H1 (cell line): ENCODE data around the gene TBC1D2B. TPM values are rescaled to one million over a fixed set of nuclear protein-coding genes. Genes with fewer than 3 reads are reported as not detected.

Experiments
- ATF2 ChIP-seq: IDR thresholded peaks from 2 replicates; pipeline ENCODE4 v1.6.1; 2012; ENCODE audit warnings: low read length, inconsistent platforms
- CEBPB ChIP-seq: IDR thresholded peaks from 2 replicates; pipeline ENCODE4 v1.6.1; 2012; ENCODE audit warnings: low read depth, low read length
- SRF ChIP-seq: IDR thresholded peaks from 2 replicates; pipeline ENCODE4 v1.6.1; 2011; ENCODE audit warnings: mild to moderate bottlenecking, low read depth, low read length, moderate library complexity
- SUZ12 ChIP-seq: fragments of 200-600 bp; sonication (generic); IDR thresholded peaks from 2 replicates; pipeline ENCODE4 v1.6.1; 2012; ENCODE audit warnings: mild to moderate bottlenecking, inconsistent platforms, low read length, moderate library complexity, mixed read lengths
- polyA plus RNA-seq, 7 experiments: library from polyadenylated mRNA; depleted of rRNA in 3 of 7; stranded (reverse) in 5 of 7; unstranded in 2 of 7; fragments of >200 nt in 5 of 7; fragments of 200-250 nt in 2 of 7; gene quantifications; 1 replicate in 5 of 7; 2 replicates in 1 of 7; 4 replicates in 1 of 7; pipeline versions ENCODE4 v1.2.1 to v1.2.3, GENCODE V29; 2011 to 2013; ENCODE audit warnings: missing spikeins in 2 of 7, mixed read lengths in 2 of 7
- total RNA-seq: library from RNA; stranded (reverse); fragmentation: NEBNext Ultra II Directional; extraction: Animal tissue kit (Norgen Biotek cat#: 25700); gene quantifications from 2 replicates; pipeline ENCODE4 v1.2.1, GENCODE V29; 2021

The TBC1D2B gene
- total and polyA plus RNA-seq, 2 of the 8 experiments (the other 6 are each of a cell fraction or from before 2014, with no cell fraction given): 11.9 to 19.5 TPM

- no peak for TF ChIP-seq ATF2
- TF ChIP-seq SRF: no peak
- TF ChIP-seq CEBPB: no peak
- no peak for TF ChIP-seq SUZ12
These were observed 17.3 kb downstream of the TBC1D2B start (continued) for GRCh38 chr15:78060232-78060631.
